8988T (cell line): ENCODE results near the gene MAP2K2.
A peak's percentile ranks its signal among the peaks of the same experiment; 100 is the strongest.

Source experiments
- DNase-seq: peaks from one replicate; pipeline ENCODE4 v3.0.0; 2011

The MAP2K2 gene

DNA sequence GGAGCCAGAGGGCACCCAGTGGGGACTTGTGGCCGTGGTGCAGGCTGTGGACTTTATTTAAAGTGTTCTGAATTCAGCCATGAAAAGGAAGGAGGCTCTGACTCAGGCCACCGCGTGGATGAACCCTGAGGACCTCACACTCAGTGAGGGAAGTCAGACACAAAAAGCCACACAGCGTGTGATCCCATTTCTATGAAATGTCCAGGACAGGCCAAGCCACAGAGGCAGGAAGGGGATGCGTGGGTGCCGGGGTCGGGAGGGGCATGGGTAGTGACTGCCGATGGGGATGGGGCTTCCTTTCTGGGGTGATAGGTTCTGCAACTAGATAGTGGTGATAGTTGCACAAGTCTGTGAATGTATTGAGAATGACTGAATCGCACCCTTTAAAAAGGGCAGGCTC lies 48.5 kb downstream of the MAP2K2 start:
- no peak for DNase-seq

DNA sequence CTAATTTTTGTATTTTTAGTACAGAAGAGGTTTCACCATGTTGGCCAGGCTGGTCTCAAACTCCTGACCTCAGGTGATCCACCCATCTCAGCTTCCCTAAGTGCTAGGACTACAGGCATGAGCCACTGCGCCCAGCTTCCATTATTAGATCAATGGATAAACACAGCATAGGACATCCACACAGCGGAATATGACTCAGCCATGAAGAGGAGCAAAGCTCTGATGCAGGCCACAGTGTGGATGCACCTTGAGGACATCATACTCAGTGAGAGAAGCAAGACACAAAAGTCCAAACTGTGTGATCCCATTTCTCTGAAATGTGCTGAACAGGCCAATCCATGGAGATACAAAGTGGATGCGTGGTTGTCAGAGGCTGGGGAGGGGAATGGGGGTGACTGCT lies 52.3 kb downstream of the MAP2K2 start:
- no peak for DNase-seq

DNA sequence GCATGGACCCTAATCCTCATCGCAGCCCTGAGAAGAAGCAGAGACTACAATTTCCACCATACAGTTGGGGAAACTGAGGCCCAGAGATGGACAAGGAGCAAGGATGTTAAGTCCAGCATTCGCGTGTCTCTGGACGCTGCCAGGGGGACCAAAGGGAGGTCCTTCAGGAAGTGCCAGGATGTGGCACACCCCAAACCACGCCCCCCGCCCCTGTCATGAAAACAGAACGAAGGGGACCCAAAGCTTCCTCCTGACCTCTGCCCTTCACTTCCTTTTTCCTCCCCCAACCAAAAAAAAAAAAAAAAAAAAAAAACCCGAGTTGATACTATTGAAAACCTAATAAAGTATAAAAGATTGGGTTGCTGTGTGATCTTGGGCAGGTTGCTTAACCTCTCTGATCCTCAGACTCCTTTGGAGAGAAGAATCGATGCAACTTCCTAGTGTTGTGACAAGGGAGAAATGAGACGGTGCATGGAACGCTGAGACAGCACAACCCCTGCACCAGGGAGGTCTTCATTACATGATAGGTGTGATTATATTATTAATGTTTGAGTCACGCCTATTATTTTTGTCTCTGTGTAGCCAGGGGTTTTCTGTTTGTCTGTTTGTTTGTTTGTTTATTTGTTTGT lies 54.5 kb downstream of the MAP2K2 start:
- no peak for DNase-seq

DNA sequence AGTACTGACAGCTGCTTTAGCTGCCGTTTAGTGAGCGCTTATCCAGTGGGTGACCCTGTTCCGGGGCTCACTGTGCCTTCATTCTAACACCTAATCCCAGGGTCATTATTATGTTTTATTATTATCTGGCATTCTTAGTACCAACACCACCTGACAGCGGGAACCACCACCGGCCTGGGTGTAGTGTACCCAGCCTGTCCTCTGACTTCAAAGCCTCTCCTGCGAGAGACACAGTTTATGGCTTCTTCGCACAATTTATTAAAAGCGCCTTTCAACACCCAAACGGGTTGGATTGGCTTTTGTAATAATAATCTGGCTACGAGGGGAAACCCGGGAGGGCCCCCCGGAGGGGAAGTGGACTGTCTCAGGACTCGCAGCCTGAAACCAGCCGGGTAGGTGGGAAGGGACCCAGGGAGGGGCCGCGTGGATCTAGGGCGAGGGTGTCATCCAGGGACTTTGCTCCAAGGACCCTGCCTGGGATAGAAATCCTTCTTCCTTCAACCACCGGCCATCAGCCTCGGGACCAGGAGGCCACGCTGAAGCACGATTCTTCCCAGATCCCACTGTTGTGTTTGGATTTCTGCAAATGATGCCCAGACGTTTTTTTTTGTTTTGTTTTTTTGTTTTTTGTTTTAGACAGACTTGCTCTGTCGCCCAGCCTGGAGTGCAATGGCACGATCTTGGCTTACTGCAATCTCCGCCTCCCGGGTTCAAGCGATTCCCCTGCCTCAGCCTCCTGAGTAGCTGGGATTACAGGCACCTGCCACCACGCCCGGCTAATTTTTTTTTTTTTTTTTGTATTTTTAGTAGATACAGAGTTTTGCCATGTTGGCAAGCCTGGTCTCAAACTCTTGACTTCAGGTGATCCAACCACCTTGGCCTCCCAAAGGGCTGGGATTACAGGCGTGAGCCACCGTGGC lies 55.6 kb downstream of the MAP2K2 start:
- no peak for DNase-seq

DNA sequence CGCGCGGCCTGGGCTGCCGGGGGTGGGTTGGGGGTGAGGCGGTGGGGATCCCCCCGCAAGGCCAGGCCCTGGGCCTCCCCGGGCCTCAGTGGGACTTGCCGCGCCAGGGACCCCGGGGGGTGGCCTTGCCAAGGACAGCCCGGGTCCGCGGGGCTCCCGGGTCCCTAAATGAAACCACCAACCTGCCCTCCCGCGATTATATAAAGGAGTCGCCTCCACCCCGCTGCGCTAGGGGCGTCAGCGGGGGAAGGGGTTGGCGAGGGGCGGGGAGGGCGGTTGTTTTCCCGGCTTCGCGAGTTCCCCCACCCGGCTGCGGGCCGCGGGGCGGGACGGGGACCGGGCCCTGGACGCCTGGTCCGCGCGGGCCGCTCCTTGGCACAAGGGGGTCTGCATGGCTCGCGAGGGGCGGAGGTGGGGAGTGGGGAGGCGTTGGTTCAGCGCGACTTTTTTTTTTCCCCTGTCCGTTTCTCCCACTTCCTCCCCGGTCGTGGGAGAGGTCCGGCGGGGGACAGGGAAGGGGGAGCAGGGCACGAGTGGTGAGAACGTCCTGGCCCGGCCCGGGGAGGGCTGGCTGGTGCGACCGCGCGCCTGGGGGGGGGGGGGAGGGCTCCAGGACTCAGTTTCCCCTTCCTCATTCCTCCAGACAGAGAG lies 56.4 kb downstream of the MAP2K2 start:
- peak; percentile 46 for DNase-seq

DNA sequence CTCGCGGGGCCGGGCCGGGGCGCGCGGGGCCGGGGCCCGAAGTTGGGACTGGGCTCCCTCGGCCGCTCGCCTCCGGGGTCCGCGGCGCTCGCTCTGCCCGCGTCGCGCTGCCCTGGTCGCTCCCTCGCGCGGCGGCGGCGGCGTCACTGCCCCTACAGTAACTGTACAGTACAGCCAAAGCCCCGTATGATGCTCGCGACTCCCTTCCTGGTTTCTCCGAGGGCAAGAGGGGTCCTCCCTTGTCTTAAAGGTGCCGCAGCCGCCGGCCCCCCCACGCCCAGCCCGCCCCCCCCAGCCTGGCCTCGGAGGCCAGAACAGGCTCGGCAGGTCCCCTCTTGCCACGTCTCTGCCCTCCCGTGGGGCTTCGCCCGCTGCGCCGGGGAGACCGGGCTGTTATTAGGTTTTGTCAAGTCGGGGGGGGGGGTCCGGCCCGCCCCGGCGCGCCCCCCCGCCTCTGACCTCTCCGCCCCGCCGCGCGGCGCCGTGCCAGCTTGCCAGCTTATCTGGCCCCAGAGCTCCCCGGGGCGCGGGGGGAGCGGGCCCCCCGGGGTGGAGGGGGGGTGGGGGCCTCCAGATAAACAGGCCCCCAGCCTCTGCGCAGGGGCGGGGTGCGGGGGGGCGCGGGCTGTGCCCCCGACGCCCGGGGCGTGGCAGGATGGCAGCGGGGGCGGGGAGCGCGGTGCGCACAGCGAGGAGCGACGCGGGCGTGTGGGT lies 57.1 kb downstream of the MAP2K2 start, which contains the start of gene ZBTB7A:
Gene ZBTB7A (minus strand): TSS at position 218 of the 714 bp plus-strand sequence. CDS start 11,667 bp downstream, outside the sequence.
- peak; percentile 84 for DNase-seq

DNA sequence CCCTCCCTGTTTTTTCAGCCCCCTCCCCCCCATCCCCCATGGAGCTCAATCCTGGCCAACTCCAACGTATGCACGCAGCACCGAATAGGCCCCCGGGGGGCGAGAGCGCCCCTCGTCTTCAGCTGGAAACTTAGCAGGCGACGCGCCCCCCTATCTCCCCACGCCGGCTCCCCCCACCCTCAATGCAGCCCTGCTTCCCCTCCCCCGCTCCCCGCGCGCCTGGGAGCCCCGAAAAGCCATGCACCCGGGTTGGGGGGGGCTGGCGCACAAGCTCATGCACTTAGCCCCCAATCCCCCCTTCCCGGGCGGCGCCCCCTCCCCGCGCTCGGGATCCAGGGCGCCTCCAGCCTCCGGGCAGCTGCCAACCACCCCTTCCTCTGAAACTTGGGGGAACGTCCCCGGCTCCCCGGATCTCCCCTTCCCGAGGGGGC lies 57.7 kb downstream of the MAP2K2 start:
- peak; percentile 64 for DNase-seq

DNA sequence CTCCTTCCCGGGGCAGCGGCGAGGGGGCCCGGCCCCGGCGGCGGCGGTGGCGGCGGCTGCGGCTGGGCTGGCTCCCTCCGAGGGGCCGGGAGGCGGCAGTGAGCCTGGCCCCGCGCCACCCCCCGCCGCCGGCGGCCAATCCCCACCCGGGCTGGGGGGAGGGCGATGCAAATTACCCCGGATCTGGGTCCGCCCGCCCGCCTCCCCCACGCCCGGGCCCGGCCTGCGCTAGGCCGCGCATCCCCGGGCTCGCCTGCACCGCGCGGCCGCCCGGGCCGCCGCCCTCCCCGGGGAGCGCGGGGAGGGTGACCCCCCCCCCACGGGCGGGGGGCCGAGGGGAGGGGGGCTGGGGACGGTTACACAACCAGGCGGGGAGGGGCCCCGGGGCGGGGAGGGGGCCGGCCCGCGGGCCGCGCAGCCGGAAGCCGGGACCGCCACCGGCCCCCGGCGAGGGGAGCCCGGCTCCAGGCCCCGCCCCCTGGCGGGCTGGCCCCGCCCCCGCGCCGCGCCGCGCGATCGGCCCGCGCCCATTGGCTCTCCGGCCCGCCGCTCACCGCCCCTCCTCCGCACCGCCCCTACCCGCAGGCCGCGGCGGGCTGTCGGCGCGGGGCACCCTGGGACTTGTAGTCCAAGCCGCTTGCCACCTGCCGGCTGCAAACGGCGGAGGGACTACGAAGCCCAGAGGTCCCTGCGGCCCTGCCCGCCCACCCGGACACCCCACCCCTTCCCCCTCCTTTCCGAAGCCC lies 58.3 kb downstream of the MAP2K2 start:
- peak; percentile 98 for DNase-seq

DNA sequence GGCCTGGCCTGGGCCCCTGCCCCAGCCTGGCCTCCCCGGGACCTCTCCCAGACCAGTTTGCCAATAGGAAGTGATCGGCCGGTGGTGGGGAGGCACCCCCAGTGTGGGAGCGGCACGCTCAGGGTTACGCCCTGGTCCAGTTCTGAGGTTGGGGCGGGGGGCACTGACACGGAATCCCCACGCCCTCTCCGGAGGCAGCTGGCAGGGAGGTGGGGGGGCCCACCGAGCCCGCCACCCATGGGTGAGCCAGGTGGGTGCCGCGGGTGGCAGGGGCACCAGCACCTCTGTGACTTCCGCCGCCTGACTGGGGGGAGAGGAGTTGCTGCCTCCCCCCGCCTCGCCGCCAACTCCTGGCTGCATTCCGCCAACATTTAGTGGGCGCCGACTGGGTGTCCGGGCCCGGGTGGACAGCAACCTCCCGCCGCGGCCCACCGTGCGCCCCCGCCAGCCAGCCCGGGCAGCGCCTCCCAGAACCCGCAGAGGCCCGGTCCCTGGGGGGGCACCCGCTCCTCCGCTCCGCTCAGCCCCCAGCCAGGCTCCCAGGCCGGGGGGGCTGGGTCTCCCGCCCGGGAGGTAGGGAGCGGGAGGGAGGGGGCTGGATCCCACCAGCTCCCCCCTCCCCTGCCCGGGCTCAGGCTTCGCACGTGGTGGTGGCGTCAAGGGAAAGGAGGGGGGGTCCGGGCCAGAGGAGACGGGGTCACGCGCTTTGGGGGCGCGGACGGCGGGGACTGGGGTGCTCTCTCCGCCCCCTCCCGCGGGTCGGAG lies 59.2 kb downstream of the MAP2K2 start:
- DNase-seq = peak; percentile 56

DNA sequence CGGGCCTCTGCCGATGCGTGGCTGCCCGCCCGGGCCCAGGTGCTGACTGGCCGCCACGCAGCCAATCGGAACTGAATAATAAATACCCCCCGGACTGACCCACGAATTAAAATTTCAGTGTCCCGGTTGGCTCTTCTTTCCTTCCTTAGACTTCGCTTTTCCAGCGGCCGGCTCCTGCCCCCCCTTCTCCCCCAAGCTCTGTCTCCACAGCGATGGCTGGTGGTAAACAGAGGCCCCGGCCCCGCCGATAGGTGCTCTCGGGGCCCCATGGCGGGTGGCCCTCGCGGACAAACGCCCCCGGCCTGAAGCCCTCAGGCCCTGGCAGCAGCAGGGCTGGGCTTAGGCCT lies 59.8 kb downstream of the MAP2K2 start:
- DNase-seq = peak; percentile 41

DNA sequence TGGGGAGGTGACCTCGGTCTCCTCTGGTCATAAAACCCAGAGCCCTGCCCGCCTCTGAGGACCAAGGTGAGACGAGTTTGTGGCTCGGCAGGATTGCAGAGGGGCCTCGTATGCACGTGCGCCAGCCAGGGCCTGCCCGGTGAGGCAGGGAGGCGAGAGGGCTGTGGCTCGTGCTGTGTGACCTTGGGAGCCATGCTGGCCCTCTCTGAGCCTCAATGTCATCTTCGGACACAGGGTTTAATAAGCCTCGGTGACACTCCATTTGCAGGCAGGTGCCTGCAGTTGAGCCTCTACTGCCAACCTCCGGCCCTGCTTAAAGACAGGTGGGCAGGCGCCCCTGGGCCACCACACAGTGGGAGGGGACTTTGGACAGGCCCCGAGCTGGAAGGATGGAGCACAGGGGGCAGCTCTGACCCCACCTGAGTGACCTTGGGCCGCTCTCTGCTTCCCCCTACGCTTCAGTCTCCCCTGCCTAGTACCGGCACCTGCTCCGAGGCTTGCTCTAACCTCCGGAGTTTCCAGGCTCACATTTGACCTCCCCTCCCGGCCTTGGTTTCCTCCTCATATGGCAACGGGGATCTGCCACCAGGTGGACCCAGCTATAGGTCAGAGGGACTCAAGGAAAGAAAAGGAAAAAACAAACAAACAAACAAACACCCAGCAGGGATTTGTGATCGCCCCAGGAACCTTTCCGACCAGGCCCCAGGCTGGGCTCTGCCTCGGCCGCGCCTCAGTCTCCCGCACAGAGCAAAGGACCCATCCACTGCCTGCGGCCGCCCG lies 60.4 kb downstream of the MAP2K2 start:
- DNase-seq = peak; percentile 39

DNA sequence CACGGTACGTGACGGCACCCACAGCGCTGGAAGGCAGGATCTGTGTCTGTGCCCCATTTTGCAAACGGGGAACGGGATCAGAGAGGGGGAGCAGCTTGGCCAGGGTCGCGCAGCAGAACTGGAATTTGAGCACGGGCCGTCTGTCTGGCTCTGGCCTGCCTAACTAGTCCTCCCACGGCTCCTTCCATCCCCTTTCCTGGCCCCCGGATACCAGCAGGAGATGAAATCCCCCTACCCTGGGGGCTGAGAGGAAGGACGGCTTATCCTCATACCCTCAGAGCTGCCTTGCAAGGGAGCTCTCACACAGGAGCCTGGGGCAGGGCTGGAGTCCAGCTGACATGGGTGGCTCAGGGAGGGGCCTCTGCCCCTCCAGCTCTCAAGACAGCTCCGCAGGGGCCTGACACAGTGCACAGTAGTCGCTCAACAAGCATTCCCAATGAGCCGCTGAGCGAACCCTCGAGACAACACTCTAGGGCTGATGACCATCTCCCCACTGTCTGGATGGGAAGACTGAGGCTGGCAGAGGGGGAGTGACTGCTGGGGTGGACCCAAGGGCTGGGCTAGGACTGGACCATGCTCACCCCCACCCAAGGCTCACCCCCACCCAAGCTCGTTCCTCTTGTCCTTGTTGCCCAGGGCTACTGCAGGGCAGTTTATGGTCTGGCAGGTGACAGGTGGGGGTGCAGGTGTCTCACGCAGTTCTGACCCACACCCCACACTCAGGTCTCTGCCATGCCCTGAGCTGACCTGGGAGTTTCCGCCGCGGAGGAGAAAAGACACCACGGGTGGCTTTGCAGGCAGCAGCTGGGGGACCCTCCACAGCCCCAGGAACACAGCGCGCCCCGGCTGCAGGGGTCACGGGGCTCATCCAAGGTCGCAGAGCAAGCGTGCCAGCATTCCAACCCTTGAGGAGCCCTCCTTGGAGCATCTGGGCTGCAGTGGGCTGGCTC lies 61.2 kb downstream of the MAP2K2 start:
- DNase-seq = no peak

DNA sequence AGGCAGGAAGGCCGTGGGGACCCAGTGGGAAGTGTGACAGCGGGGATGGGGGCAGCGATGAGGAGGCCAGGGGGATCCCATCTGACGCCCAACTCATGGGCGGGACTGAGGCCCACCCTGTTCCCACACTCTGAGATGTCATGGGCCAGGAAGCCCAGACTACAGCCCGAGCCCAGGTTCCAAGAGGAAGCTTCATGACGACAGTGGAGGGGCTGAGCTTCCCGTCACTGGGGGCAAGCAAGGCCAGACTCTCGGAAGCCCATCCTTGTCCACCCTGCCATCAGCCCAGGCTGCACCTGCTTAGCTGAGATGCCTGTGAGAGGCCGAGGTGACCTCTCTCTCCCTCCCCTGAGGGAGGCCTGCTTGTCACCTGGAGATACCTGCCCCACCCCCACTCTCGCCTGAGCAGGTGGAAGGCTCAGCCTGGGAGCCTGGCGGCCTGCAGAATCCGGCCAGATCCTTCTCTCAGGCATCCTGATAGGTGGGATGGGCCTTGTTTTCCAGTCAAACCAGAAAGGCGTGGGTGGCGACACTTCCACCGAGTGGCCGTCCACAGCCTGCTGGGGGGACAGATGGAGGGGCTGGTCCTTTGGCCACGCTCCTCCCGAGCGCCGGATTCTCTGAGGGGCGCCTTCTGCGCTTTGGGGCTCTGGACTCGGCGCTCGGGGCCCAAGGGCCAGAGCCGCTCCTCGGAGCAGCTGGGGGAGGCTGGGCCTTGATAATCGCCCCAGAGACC lies 62.1 kb downstream of the MAP2K2 start:
- peak; percentile 31 for DNase-seq

DNA sequence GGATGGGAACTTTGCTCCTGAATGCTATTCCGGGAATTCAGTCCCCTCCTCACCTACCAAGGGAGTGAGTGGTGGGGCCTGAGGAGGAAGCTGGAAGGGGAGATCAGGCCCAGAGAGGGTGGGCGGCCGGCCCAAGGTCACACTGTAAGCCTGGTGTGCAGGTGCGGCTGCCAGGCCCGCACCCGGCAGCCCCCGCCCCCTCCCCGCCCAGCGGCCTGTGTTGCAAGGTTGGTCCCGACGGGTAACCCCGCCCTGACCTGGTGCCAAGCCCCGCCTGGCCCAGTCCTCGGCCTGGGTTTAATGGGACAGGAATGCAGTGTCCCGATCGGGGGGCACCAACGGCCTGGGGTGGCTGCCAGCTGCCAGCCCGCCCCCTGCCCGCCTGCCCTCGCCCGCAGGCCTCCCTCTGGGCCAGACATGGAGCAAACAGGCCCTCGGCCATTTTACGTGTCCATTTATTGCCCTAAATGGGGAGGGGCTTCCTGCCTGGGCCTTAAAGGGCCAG lies 62.7 kb downstream of the MAP2K2 start:
- peak; percentile 67 for DNase-seq

DNA sequence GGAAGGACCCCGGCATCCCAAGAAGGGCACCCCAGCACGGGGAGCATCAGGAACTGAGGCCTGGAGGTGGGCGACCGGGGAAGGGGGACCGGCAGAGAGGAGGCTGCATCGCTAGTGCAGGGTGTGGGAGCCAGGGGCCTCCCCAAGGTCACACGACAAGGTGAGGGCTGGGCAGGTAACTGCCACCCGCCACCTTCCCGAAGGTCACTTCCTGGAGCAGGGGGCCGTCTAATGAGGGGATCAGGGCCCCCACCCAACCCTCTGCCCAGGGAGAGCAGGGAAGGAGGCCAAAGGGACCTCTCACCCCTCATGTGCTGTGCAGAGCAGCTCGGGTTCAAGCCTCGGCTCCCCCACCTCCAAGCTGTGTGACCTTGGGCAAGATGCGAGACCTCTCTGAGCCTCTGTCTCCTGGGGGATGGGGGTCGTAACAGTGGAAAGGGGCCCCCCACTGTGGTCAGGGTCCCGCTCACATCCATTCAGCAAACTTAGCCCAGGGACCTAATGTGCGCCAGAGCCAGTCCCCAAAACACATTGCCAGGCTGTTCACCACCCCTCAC lies 63.2 kb downstream of the MAP2K2 start:
- DNase-seq = no peak

DNA sequence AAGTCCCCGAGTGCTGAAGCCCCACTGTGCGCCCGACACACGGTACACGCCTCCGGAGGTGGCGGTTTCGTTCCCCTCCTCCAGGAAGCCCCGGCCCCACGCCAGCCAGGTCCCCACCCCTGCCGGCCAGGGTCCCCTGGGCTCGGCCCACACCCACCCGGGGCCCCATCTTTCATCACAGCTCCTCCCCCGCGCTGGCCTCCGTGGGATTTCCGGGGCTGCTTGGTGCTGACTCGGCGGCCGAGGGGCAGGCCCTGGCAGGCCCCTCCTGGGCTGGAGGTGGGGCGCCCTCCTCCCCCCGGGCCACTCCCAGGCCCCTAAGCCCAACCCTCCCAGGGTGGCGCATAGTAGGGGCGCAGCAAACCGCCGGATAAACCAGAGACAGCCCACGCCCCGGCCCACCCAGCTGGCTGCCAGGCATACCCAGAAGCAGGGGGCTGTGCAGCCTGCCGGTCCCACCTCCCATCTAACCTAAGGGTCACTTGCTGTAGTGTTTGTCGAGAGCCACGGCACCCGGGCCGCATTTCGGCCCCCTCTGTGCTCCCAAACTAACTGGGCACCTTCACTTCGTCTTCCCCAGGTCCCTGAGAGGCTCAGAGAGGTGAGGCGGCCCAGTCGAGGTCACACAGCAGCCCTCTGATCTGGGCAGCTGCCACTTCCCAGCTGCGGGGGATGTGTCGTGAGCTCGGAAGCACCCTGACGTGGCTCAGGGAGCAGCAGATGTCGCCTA lies 63.9 kb downstream of the MAP2K2 start:
- DNase-seq = no peak

DNA sequence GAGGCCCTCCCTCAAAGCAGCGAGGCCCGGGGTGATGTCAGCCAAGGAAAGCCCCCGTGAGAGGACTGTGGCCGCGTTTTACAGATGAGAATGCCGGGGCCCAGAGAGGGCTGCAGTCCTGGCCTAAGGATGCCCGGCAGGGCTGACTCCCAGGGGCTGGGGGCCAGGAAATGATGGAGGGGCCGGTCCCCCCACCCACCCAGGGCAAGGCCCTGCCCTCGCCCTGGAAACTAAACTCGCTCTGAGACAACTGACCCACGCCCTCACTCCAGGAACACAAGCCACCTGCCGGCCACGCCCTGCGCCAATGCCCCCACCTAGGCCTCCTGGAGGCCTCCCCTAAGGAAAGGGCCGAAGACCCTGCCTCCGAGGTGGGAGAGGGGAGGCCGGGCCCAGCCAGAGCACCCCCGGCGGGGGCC lies 64.5 kb downstream of the MAP2K2 start:
- no peak for DNase-seq
